ENCODE results near the gene INTS3.
A peak's percentile ranks its signal among the peaks of the same experiment; 100 is the strongest.

Gene INTS3

GRCh38 chr1:153775458-153776327 lies 47.8 kb downstream of the INTS3 start (continued):
- TF ChIP-seq ZNF561 (tag by site-specific recombination; IDR thresholded peaks at IDR 0.05; ENCODE audit: borderline replicate concordance) (0 out of 2 replicates have a peak, but pooled peaks have one; percentile 56), TSHZ1 (tag by site-specific recombination; IDR thresholded peaks at IDR 0.05; ENCODE audit: borderline replicate concordance) (peak; percentile 13; the same call in 1 of the 2 replicates), OSR2 (tag by site-specific recombination; IDR thresholded peaks at IDR 0.05) (peak; percentile 99), WT1 (tag by site-specific recombination; IDR thresholded peaks at IDR 0.05) (peak; percentile 10; the same call in 1 of the 2 replicates), ZNF654 (tag by site-specific recombination; IDR thresholded peaks at IDR 0.05; ENCODE audit: low read depth) (no peak), SETDB1 (IDR thresholded peaks at IDR 0.05; ENCODE audit: insufficient read length, low read length) (no peak), ZNF394 (tag by site-specific recombination; IDR thresholded peaks at IDR 0.05; ENCODE audit: borderline replicate concordance) (peak; percentile 79), HIC1 (tag by site-specific recombination; IDR thresholded peaks at IDR 0.05) (peak; percentile 70; the same call in 1 of the 2 replicates), ZBTB11 (tag by site-specific recombination; conservative IDR thresholded peaks at IDR 0.05; ENCODE audit: low read depth) (peak; percentile 59), ZNF202 (tag by site-specific recombination; IDR thresholded peaks at IDR 0.05; ENCODE audit: borderline replicate concordance) (no peak), KLF10 (tag by site-specific recombination; IDR thresholded peaks at IDR 0.05) (0 out of 2 replicates have a peak, but pooled peaks have one; percentile 44), KLF9 (tag by site-specific recombination; IDR thresholded peaks at IDR 0.05; ENCODE audit: low read depth) (peak; percentile 92), EGR2 (tag by site-specific recombination; IDR thresholded peaks at IDR 0.05; ENCODE audit: low read depth) (0 out of 2 replicates have a peak, but pooled peaks have one; percentile 7), KLF8 (tag by site-specific recombination; IDR thresholded peaks at IDR 0.05) (peak; percentile 60; the same call in 1 of the 2 replicates), ZNF121 (tag by site-specific recombination; IDR thresholded peaks at IDR 0.05) (peak; percentile 58; the same call in 1 of the 2 replicates), ZNF501 (tag by site-specific recombination; IDR thresholded peaks at IDR 0.05) (0 out of 2 replicates have a peak, but pooled peaks have one; percentile 36), ZNF777 (tag by site-specific recombination; IDR thresholded peaks at IDR 0.05; ENCODE audit: borderline replicate concordance) (peak; percentile 88; the same call in 1 of the 2 replicates), ZNF423 (tag by site-specific recombination; IDR thresholded peaks at IDR 0.05) (peak; percentile 6; the same call in 1 of the 2 replicates), ZNF404 (tag by site-specific recombination; IDR thresholded peaks at IDR 0.05) (no peak), ZNF19 (tag by site-specific recombination; IDR thresholded peaks at IDR 0.05; ENCODE audit: low read depth) (no peak), KLF7 (tag by site-specific recombination; IDR thresholded peaks at IDR 0.05; ENCODE audit: borderline replicate concordance) (0 out of 2 replicates have a peak, but pooled peaks have one; percentile 55)
- TF ChIP-seq, protein P1, sequence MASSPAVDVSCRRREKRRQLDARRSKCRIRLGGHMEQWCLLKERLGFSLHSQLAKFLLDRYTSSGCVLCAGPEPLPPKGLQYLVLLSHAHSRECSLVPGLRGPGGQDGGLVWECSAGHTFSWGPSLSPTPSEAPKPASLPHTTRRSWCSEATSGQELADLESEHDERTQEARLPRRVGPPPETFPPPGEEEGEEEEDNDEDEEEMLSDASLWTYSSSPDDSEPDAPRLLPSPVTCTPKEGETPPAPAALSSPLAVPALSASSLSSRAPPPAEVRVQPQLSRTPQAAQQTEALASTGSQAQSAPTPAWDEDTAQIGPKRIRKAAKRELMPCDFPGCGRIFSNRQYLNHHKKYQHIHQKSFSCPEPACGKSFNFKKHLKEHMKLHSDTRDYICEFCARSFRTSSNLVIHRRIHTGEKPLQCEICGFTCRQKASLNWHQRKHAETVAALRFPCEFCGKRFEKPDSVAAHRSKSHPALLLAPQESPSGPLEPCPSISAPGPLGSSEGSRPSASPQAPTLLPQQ (tag by site-specific recombination; IDR thresholded peaks at IDR 0.05), result peak; percentile 44; the same call in 1 of the 2 replicates
- TF ChIP-seq, protein P2, sequence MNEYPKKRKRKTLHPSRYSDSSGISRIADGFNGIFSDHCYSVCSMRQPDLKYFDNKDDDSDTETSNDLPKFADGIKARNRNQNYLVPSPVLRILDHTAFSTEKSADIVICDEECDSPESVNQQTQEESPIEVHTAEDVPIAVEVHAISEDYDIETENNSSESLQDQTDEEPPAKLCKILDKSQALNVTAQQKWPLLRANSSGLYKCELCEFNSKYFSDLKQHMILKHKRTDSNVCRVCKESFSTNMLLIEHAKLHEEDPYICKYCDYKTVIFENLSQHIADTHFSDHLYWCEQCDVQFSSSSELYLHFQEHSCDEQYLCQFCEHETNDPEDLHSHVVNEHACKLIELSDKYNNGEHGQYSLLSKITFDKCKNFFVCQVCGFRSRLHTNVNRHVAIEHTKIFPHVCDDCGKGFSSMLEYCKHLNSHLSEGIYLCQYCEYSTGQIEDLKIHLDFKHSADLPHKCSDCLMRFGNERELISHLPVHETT (tag by site-specific recombination; IDR thresholded peaks at IDR 0.05), result no peak
